GM12892 (cell line): Measurements from ENCODE around the gene UBQLNL.

Experiments used
- POLR2A ChIP-seq: IDR thresholded peaks from 2 replicates; pipeline ENCODE4 v1.6.1; 2011; ENCODE audit warnings: low read depth, low read length, control low read depth
- POLR2AphosphoS5 ChIP-seq: IDR thresholded peaks from 2 replicates; pipeline ENCODE4 v1.6.1; 2011; ENCODE audit warnings: low read depth, low read length, control low read depth

GRCh38 chr11:5550440-5551095, 34.1 kb upstream of the UBQLNL start:
- TF ChIP-seq POLR2A (no peak), POLR2AphosphoS5 (no peak)
